AG10803 (cell line): Measurements from ENCODE around the gene MZB1.

Experiments
- DNase-seq: peaks from one replicate; pipeline ENCODE4 v3.0.0; 2010; ENCODE audit warnings: low read depth
- H3K4me3 ChIP-seq: 2 replicates; pipeline ENCODE4 v1.5.1; 2011; ENCODE audit warnings: mild to moderate bottlenecking, low read length, control low read depth
- CTCF ChIP-seq: conservative IDR thresholded peaks from 2 replicates; pipeline ENCODE4 v1.5.1; 2011; ENCODE audit warnings: mild to moderate bottlenecking, low read length, control low read depth, inconsistent platforms

MZB1 gene

GRCh38 chr5:139371482-139372435 is 18.0 kb downstream of the MZB1 start:
- no peak for DNase-seq
- H3K4me3 ChIP-seq = no peak overlapping the region
- TF ChIP-seq CTCF = no peak

- DNase-seq = no peak
- TF ChIP-seq CTCF = no peak
- H3K4me3 ChIP-seq = no peak overlapping the region
Observed at GRCh38 chr5:139369181-139369580, 20.5 kb downstream of the MZB1 start.

- H3K4me3 ChIP-seq = no peak overlapping the region
- TF ChIP-seq CTCF = no peak
- DNase-seq = no peak
Observed at GRCh38 chr5:139368613-139369012, 21.1 kb downstream of the MZB1 start.

- DNase-seq = no peak
- no peak for TF ChIP-seq CTCF
- no peak overlapping the region for H3K4me3 ChIP-seq
Observed at GRCh38 chr5:139364466-139364865, 25.2 kb downstream of the MZB1 start.

- DNase-seq = no peak
- no peak overlapping the region for H3K4me3 ChIP-seq
- TF ChIP-seq CTCF = no peak
Observed at GRCh38 chr5:139363937-139364336, 25.8 kb downstream of the MZB1 start.

GRCh38 chr5:139361835-139362429 is 27.8 kb downstream of the MZB1 start:
- no peak overlapping the region for H3K4me3 ChIP-seq
- DNase-seq = no peak
- no peak for TF ChIP-seq CTCF

- H3K4me3 ChIP-seq = no peak overlapping the region
- DNase-seq = no peak
- TF ChIP-seq CTCF = no peak
Observed at GRCh38 chr5:139360384-139360783, 29.3 kb downstream of the MZB1 start.
